ENCODE results near the gene GATAD2A. TPM values are rescaled to one million over a fixed set of nuclear protein-coding genes. Genes with fewer than 3 reads are reported as not detected.

Gene GATAD2A
- 100 to 1,000 TPM; 104 to 107 TPM for total RNA-seq
- 54.9 TPM for polyA plus RNA-seq (2013, experiment 1 of 2)
- polyA plus RNA-seq (2013, experiment 2 of 2): 59.9 TPM
- total RNA-seq: 101 to 214 (median 140) reads per million in 172 experiments

DNA sequence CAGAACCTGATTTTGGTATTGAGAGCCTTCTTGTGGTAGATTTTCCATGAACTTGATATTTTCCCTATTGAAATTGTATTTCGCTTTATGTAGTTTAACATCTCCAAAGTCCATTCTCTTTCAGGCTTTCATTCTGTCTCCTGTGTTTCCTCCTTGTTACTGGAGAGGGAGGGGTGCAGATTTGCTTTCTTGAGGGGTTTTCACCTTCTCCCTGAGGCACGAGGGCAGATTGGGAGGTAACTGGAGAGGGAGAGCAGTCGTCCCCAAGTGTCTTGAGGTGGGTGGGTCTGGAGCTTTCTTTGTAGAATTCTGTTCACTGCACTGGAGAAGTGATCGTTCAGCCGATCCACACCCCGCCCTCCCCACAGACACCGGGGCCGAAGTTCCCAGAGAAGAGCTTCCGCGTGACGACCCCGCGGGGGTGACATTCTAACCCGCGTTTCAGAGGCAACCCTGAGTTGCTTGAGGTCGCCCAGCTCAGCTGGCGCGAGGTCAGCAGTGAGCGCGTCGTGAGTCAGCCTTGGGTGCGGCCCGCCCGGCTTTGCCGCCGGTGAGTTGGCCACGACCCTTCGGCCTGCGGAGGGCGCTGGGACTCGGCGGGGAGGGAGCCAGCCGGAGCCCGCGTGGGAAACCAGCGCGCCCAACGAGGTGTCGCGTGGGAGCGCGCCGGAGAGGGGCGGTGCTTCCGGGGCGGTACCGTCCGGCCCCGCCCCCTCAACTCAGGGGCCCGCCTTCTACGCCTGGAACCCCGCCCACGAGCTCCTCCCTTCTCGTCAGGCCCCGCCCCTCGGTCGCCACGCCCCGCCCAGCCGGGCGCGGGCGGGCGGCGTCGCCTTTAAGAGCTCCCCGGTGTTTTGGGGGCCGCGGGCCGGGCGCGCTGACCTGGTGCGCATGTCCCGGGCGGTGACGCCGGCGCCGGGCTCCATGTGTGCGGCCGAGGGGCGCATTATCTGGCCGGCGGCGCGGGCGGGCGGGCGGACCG is at the start of gene GATAD2A:
Gene GATAD2A (plus strand): TSS at position 797 of the 982 bp plus-strand sequence. CDS start 59,671 bp downstream, outside the sequence.
- intact Hi-C loops (cut with DNase I, micrococcal nuclease): loop anchor here (1.0 to 5.0 kb wide), 6 partner anchors 20 to 1848 kb away; partner anchors contain the start of genes COLGALT1 (in 1 of the 2), MAU2 (in 1 of the 2) and SUGP1 (in 1 of the 2)
- Histone ChIP-seq H3K36me3 (ENCODE audit: insufficient read depth, low read length) (no peaks in the 10 kb centered on the region), H3K27ac (ENCODE audit: low read depth in 1 of 2, low read length in 2 of 2) (peak within 1 kb of the TSS; percentile 71 to 72), H3K27me3 (ENCODE audit: control insufficient read depth in 1 of 2, insufficient read depth in 2 of 2, low read length in 2 of 2) (no peaks in the 10 kb centered on the region), H3K4me3 (ENCODE audit: low read length) (peak within 1 kb of the TSS; percentile 61), H3K4me1 (ENCODE audit: insufficient read depth, low read length) (peaks cover 46% of the 10 kb centered on the region), H3K9me3 (ENCODE audit: control insufficient read depth in 1 of 2, insufficient read depth in 1 of 2, low read length in 2 of 2) (no peaks in the 10 kb centered on the region)
- peaks cover 14% of the 10 kb centered on the region for H3K36me3 Mint-ChIP-seq (ENCODE audit: low read depth)
- peak; percentile 84 to 96 (median 90) for DNase-seq
- H3K4me1 Mint-ChIP-seq (ENCODE audit: low read depth): peaks cover 70% of the 10 kb centered on the region
- TF ChIP-seq CTCF (IDR thresholded peaks at IDR 0.05): peak; percentile 49
- ChIA-PET CTCF (interaction anchor here (0.5 to 3.2 kb wide), 12 partner anchors 8 to 90 kb away, joined by 3 to 34 read pairs (median 3); no protein-coding TSS in a partner anchor), POLR2A (interaction anchor here (0.6 to 4.0 kb wide), 31 partner anchors 8 to 496 kb away, joined by 3 to 79 read pairs (median 6); partner anchors contain the start of genes BORCS8, NDUFA13, RFXANK and TSSK6)
- peak within 1 kb of the TSS; percentile 90 for H3K27ac Mint-ChIP-seq
- no peaks in the 10 kb centered on the region for H3K27me3 Mint-ChIP-seq
- H3K4me3 Mint-ChIP-seq: peak within 1 kb of the TSS; percentile 96
- no peaks in the 10 kb centered on the region for H3K9me3 Mint-ChIP-seq
- peak; percentile 84 for ATAC-seq (ENCODE audit: poor library complexity)

DNA sequence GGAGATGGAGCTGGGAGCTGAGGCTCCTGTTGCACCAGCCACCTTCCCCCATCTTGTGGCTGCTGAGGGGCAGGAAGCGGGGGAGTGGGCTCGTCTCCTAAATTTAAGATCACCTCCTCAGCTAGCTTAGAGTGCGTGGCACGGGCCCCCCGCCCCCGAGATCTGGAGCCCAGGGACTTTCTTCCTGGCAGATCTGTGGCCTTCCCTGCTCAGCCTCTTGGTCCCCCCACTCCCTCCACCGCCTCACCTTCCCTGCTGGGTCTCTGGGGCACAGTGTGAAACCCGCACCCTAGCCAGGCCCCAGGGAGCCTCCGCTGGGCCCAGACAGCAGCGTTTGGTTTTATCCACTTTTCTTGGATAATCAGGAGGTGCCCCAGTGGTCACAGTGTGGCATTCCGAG is 49.0 kb upstream of the GATAD2A start:
- H3K27me3 ChIP-seq (ENCODE audit: control insufficient read depth in 1 of 2, insufficient read depth in 2 of 2, low read length in 2 of 2): no peaks in the 10 kb centered on the region
- H3K27ac ChIP-seq (ENCODE audit: low read depth in 1 of 2, low read length in 2 of 2): no peak overlapping the region
- no peaks in the 10 kb centered on the region for H3K9me3 ChIP-seq (ENCODE audit: control insufficient read depth in 1 of 2, insufficient read depth in 1 of 2, low read length in 2 of 2)
- Mint-ChIP-seq H3K4me3 (no peak overlapping the region), H3K27ac (no peak overlapping the region), H3K4me1 (ENCODE audit: low read depth) (peaks cover 27% of the 10 kb centered on the region), H3K27me3 (no peaks in the 10 kb centered on the region), H3K9me3 (no peaks in the 10 kb centered on the region), H3K36me3 (ENCODE audit: low read depth) (peaks cover 53% of the 10 kb centered on the region)
- peaks cover 20% of the 10 kb centered on the region for H3K4me1 ChIP-seq (ENCODE audit: insufficient read depth, low read length)
- TF ChIP-seq CTCF (IDR thresholded peaks at IDR 0.05): no peak
- CTCF ChIA-PET: no interaction called here
- DNase-seq (no peak), ATAC-seq (ENCODE audit: poor library complexity) (no peak)
- intact Hi-C loops (cut with DNase I, micrococcal nuclease): loop anchor here in 1 of 2 experiments (2.0 kb wide), 1 partner anchor 34 kb away; no protein-coding TSS in a partner anchor
- POLR2A ChIA-PET: no interaction called here
- no peak overlapping the region for H3K4me3 ChIP-seq (ENCODE audit: low read length)
- H3K36me3 ChIP-seq (ENCODE audit: insufficient read depth, low read length): peaks cover 55% of the 10 kb centered on the region

- no peaks in the 10 kb centered on the region for H3K27me3 Mint-ChIP-seq
- H3K4me1 Mint-ChIP-seq (ENCODE audit: low read depth): peaks cover 30% of the 10 kb centered on the region
- peak in 1 of 14 experiments; percentile 27 for DNase-seq
- Histone ChIP-seq H3K4me1 (ENCODE audit: insufficient read depth, low read length) (peaks cover 24% of the 10 kb centered on the region), H3K36me3 (ENCODE audit: insufficient read depth, low read length) (peaks cover 51% of the 10 kb centered on the region), H3K27me3 (ENCODE audit: control insufficient read depth in 1 of 2, insufficient read depth in 2 of 2, low read length in 2 of 2) (no peaks in the 10 kb centered on the region), H3K9me3 (ENCODE audit: control insufficient read depth in 1 of 2, insufficient read depth in 1 of 2, low read length in 2 of 2) (no peaks in the 10 kb centered on the region), H3K4me3 (ENCODE audit: low read length) (no peak overlapping the region), H3K27ac (ENCODE audit: low read depth in 1 of 2, low read length in 2 of 2) (no peak overlapping the region)
- H3K36me3 Mint-ChIP-seq (ENCODE audit: low read depth): peaks cover 51% of the 10 kb centered on the region
- H3K4me3 Mint-ChIP-seq: no peak overlapping the region
- ChIA-PET POLR2A (interaction anchor here (1.7 kb wide), 1 partner anchor 134 kb away, joined by 8 read pairs; no protein-coding TSS in a partner anchor), CTCF (no interaction called here)
- no peak for TF ChIP-seq CTCF (IDR thresholded peaks at IDR 0.05)
- intact Hi-C loops (cut with DNase I, micrococcal nuclease): loop anchor here in 1 of 2 experiments (2.0 kb wide), 1 partner anchor 34 kb away; no protein-coding TSS in a partner anchor
- H3K27ac Mint-ChIP-seq: peak overlapping the region; percentile 68
- no peak for ATAC-seq (ENCODE audit: poor library complexity)
- H3K9me3 Mint-ChIP-seq: no peaks in the 10 kb centered on the region
Measured at GRCh38 chr19:19356901-19357566, 48.4 kb upstream of the GATAD2A start.

All from CD4-positive, alpha-beta T cell (primary cell).